H1 (cell line): Measurements from ENCODE around the gene LCE1F. TPM values are rescaled to one million over a fixed set of nuclear protein-coding genes. Genes with fewer than 3 reads are reported as not detected.

Experiments
- CTCF ChIA-PET: fragments of 300-600 bp; sonication (Branson Sonifier 250); formaldehyde crosslinking; loops from one replicate; lab custom pipeline; 2021; ENCODE audit not compliant: partially characterized antibody; lab: Charles Lee
- POLR2A ChIA-PET: fragments of 300-600 bp; sonication (Branson Sonifier 250); formaldehyde crosslinking; loops from one replicate; lab custom pipeline; 2021; ENCODE audit warnings: inconsistent platforms; ENCODE audit not compliant: partially characterized antibody; lab: Charles Lee
- DNase-seq, 2 experiments: peaks; one replicate each; pipeline versions ENCODE4 v3.0.0 to v3.0.0-alpha.2; 2010 to 2022; ENCODE audit warnings: low spot score in 2 of 2, low read depth in 1 of 2, mixed read lengths in 1 of 2
- FAIRE-seq: peaks from 2 replicates; lab custom pipeline; 2011; peaks lifted over from hg19 to GRCh38; lab: Jason Lieb, UNC
- H2AFZ ChIP-seq: 2 replicates; pipeline ENCODE4 v1.8.1; 2012; ENCODE audit warnings: low read length, inconsistent platforms
- H2AK5ac ChIP-seq: 2 replicates; pipeline ENCODE4 v1.6.1; 2013; ENCODE audit warnings: low read depth, low read length
- H2BK120ac ChIP-seq: replicated peaks from 2 replicates; pipeline ENCODE3; 2013; ENCODE audit warnings: low read depth, low read length, inconsistent platforms
- H2BK12ac ChIP-seq: 2 replicates; pipeline ENCODE4 v1.6.1; 2013; ENCODE audit warnings: low read depth, low read length
- H2BK15ac ChIP-seq: 2 replicates; pipeline ENCODE4 v1.6.1; 2013; ENCODE audit warnings: low read length
- H2BK20ac ChIP-seq: 2 replicates; pipeline ENCODE4 v1.6.1; 2013; ENCODE audit warnings: low read length
- H2BK5ac ChIP-seq: 2 replicates; pipeline ENCODE4 v1.6.1; 2013; ENCODE audit warnings: low read depth, low read length
- H3K14ac ChIP-seq: 2 replicates; pipeline ENCODE4 v1.6.1; 2013; ENCODE audit warnings: inconsistent platforms; ENCODE audit not compliant: insufficient read length
- H3K18ac ChIP-seq: 2 replicates; pipeline ENCODE4 v1.6.1; 2013; ENCODE audit warnings: low read length; ENCODE audit errors: extremely low read depth
- H3K23ac ChIP-seq: 2 replicates; pipeline ENCODE4 v1.6.1; 2013; ENCODE audit warnings: inconsistent platforms; ENCODE audit not compliant: insufficient read length
- H3K23me2 ChIP-seq: 2 replicates; pipeline ENCODE4 v1.6.1; 2013; ENCODE audit warnings: low read depth, low read length
- H3K27ac ChIP-seq: 2 replicates; pipeline ENCODE4 v1.6.1; 2011; ENCODE audit warnings: low read depth, low read length, inconsistent platforms
- H3K27me3 ChIP-seq, 4 experiments: replicated peaks in 1 of 4; 1 replicate in 1 of 4; 2 replicates in 3 of 4; pipeline versions ENCODE4 v1.6.1 to v1.8.1; 2011 to 2013; ENCODE audit warnings: low read length in 3 of 4, mild to moderate bottlenecking in 3 of 4, inconsistent platforms in 2 of 4, mixed read lengths in 2 of 4, moderate library complexity in 1 of 4; ENCODE audit not compliant: control insufficient read depth in 3 of 4, insufficient read depth in 3 of 4; ENCODE audit errors: extremely low read depth in 1 of 4
- H3K36me3 ChIP-seq, 4 experiments: 2 replicates each; pipeline versions ENCODE4 v1.6.1 to v1.8.1; 2011 to 2013; ENCODE audit warnings: mild to moderate bottlenecking in 4 of 4, low read length in 3 of 4, moderate library complexity in 2 of 4, control low read depth in 1 of 4, inconsistent platforms in 1 of 4; ENCODE audit not compliant: insufficient read depth in 4 of 4, control insufficient read depth in 2 of 4
- H3K4ac ChIP-seq: replicated peaks from 2 replicates; pipeline ENCODE3; 2013; ENCODE audit warnings: low read length, low read depth, mixed read lengths, inconsistent platforms; ENCODE audit not compliant: insufficient read length
- H3K4me1 ChIP-seq, 4 experiments: replicated peaks in 1 of 4; 1 replicate in 1 of 4; 2 replicates in 3 of 4; pipeline versions ENCODE4 v1.6.1 to v1.8.1; 2011 to 2013; ENCODE audit warnings: low read length in 3 of 4, inconsistent platforms in 2 of 4, mixed read lengths in 1 of 4; ENCODE audit not compliant: insufficient read depth in 4 of 4, control insufficient read depth in 3 of 4
- H3K4me2 ChIP-seq, 2 experiments: 2 replicates each; pipeline versions ENCODE4 v1.6.1 to v1.8.1; 2011 to 2013; ENCODE audit warnings: low read depth in 2 of 2, low read length in 2 of 2, control low read depth in 1 of 2, inconsistent platforms in 1 of 2, mild to moderate bottlenecking in 1 of 2; ENCODE audit not compliant: insufficient read depth in 1 of 2
- H3K4me3 ChIP-seq, 4 experiments: fragments of 200-600, 300-600 bp in 1 of 4; sonication (generic), shearing (Covaris generic), sonication (Bioruptor Twin) in 1 of 4; 2 replicates each; pipeline versions ENCODE4 v1.5.1 to v1.8.1; 2011 to 2016; ENCODE audit warnings: low read length in 4 of 4, low read depth in 3 of 4, control low read depth in 2 of 4, inconsistent platforms in 2 of 4, mild to moderate bottlenecking in 2 of 4, mixed read lengths in 1 of 4, moderate library complexity in 1 of 4; ENCODE audit not compliant: insufficient read depth in 2 of 4; ENCODE audit errors: extremely low read depth in 1 of 4
- H3K56ac ChIP-seq: replicated peaks from 2 replicates; pipeline ENCODE3; 2013; ENCODE audit warnings: low read depth, mild to moderate bottlenecking, mixed read lengths, low read length, inconsistent platforms; ENCODE audit not compliant: insufficient read length
- H3K79me1 ChIP-seq: 2 replicates; pipeline ENCODE4 v1.6.1; 2013; ENCODE audit warnings: low read depth, low read length, control low read depth
- H3K79me2 ChIP-seq, 2 experiments: 2 replicates each; pipeline versions ENCODE4 v1.6.1 to v1.8.1; 2012 to 2013; ENCODE audit warnings: low read length in 2 of 2, mild to moderate bottlenecking in 2 of 2, inconsistent platforms in 1 of 2; ENCODE audit not compliant: insufficient read depth in 2 of 2, control insufficient read depth in 1 of 2
- H3K9ac ChIP-seq, 4 experiments: replicated peaks in 1 of 4; 1 replicate in 1 of 4; 2 replicates in 3 of 4; pipeline versions ENCODE4 v1.6.1 to v1.8.1; 2011 to 2013; ENCODE audit warnings: low read depth in 3 of 4, low read length in 3 of 4, control low read depth in 2 of 4, mild to moderate bottlenecking in 2 of 4, moderate library complexity in 2 of 4, inconsistent platforms in 1 of 4; ENCODE audit errors: extremely low read depth in 1 of 4
- H3K9me3 ChIP-seq, 2 experiments: 2 replicates each; pipeline versions ENCODE4 v1.6.1 to v1.8.1; 2012 to 2013; ENCODE audit warnings: mild to moderate bottlenecking in 2 of 2, moderate library complexity in 2 of 2, control low read depth in 1 of 2, inconsistent platforms in 1 of 2, low read depth in 1 of 2, low read length in 1 of 2, mixed read lengths in 1 of 2; ENCODE audit not compliant: insufficient read depth in 2 of 2
- H4K20me1 ChIP-seq, 2 experiments: replicated peaks in 1 of 2; 2 replicates each; pipeline versions ENCODE3 to v1.8.1; 2011 to 2013; ENCODE audit warnings: inconsistent platforms in 2 of 2, low read length in 2 of 2, mild to moderate bottlenecking in 1 of 2; ENCODE audit not compliant: insufficient read depth in 2 of 2, control insufficient read depth in 1 of 2
- H4K5ac ChIP-seq: 2 replicates; pipeline ENCODE4 v1.6.1; 2013; ENCODE audit warnings: low read length, low read depth, mixed read lengths, inconsistent platforms; ENCODE audit not compliant: insufficient read length
- H4K8ac ChIP-seq: 2 replicates; pipeline ENCODE4 v1.8.0; 2013; ENCODE audit warnings: mild to moderate bottlenecking, moderate library complexity, low read length, inconsistent platforms; ENCODE audit not compliant: insufficient read depth; ENCODE audit errors: extremely low read depth
- H4K91ac ChIP-seq: replicated peaks from 2 replicates; pipeline ENCODE3; 2013; ENCODE audit warnings: low read length, mixed read lengths, inconsistent platforms; ENCODE audit not compliant: insufficient read length
- ASH2L ChIP-seq: fragments of 200-600, 300-600 bp; sonication (generic); IDR thresholded peaks from one replicate; pipeline ENCODE4 v1.7.1; 2017; ENCODE audit warnings: low read length
- CEBPB ChIP-seq: IDR thresholded peaks from 2 replicates; pipeline ENCODE4 v1.6.1; 2012; ENCODE audit warnings: low read depth, low read length
- FOSL1 ChIP-seq: IDR thresholded peaks from 2 replicates; pipeline ENCODE4 v1.6.1; 2011; ENCODE audit warnings: mild to moderate bottlenecking, low read depth, low read length, moderate library complexity; ENCODE audit not compliant: insufficient read depth
- GTF2F1 ChIP-seq: IDR thresholded peaks from 2 replicates; pipeline ENCODE4 v1.6.1; 2012; ENCODE audit warnings: low read depth, low read length, improper control_type of control experiment, borderline replicate concordance
- JUND ChIP-seq: IDR thresholded peaks from 2 replicates; pipeline ENCODE4 v1.6.1; 2011; ENCODE audit warnings: mild to moderate bottlenecking, improper control_type of control experiment, low read length
- NANOG ChIP-seq: IDR thresholded peaks from 2 replicates; pipeline ENCODE4 v1.6.1; 2011; ENCODE audit warnings: low read length, low read depth, mild to moderate bottlenecking, inconsistent platforms; ENCODE audit not compliant: insufficient read depth, poor library complexity, severe bottlenecking
- WGBS, 2 experiments: shearing (Covaris generic) in 1 of 2; methylation state at CpG; one replicate each; pipeline versions ENCODE4 v1.1.6 to v1.1.7; 2013 to 2015; ENCODE audit warnings: low lambda C conversion rate in 2 of 2, mixed read lengths in 2 of 2, inconsistent platforms in 1 of 2, low coverage in 1 of 2, missing lambda C conversion rate in 1 of 2; ENCODE audit not compliant: insufficient replicate concordance in 2 of 2, insufficient coverage in 1 of 2, insufficient read length in 1 of 2; ENCODE audit errors: extremely low coverage in 1 of 2, missing lambda C conversion rate in 1 of 2; 5-methylcytosine and 5-hydroxymethylcytosine counted together
- polyA plus RNA-seq, 7 experiments: library from polyadenylated mRNA; depleted of rRNA in 3 of 7; stranded (reverse) in 5 of 7; unstranded in 2 of 7; fragments of >200 nt in 5 of 7; fragments of 200-250 nt in 2 of 7; gene quantifications; 1 replicate in 5 of 7; 2 replicates in 1 of 7; 4 replicates in 1 of 7; pipeline versions ENCODE4 v1.2.1 to v1.2.3, GENCODE V29; 2011 to 2013; ENCODE audit warnings: missing spikeins in 2 of 7, mixed read lengths in 2 of 7
- total RNA-seq: library from RNA; stranded (reverse); fragmentation: NEBNext Ultra II Directional; extraction: Animal tissue kit (Norgen Biotek cat#: 25700); gene quantifications from 2 replicates; pipeline ENCODE4 v1.2.1, GENCODE V29; 2021

Gene LCE1F
- total and polyA plus RNA-seq, 2 of the 8 experiments (the other 6 are each of a cell fraction or from before 2014, with no cell fraction given) = not detected

DNA sequence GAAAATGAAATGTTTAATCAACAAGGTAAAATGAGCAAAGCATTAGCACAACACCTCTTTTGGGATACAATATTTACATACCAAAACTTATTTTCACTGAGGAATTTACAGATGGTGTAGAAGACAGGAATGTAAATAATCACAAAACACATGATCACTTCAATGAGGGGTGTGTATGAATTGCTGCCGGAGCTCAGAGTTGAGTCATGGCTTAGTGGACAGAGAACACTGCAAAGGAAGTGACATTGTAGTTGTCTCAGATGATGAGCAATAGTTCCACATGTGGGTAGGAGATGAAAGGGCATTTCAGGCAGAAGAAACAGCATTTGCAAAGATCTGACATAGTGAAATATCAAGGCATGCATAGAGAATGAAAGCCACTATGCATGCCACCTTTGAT, 22.7 kb upstream of the LCE1F start:
- Histone ChIP-seq H4K91ac (no peak overlapping the region), H3K79me2 (no peaks in the 10 kb centered on the region), H3K36me3 (no peaks in the 10 kb centered on the region; a peak in 1 of 8 replicates), H2BK20ac (no peak overlapping the region), H2AFZ (no peak overlapping the region), H3K27me3 (no peaks in the 10 kb centered on the region), H3K4me1 (no peaks in the 10 kb centered on the region), H2BK120ac (no peak overlapping the region), H3K23ac (no peak overlapping the region), H3K4me3 (no peak overlapping the region), H4K8ac (no peak overlapping the region), H3K18ac (no peak overlapping the region), H4K5ac (no peak overlapping the region), H2BK5ac (no peak overlapping the region), H4K20me1 (no peaks in the 10 kb centered on the region), H3K9ac (no peak overlapping the region), H2BK15ac (no peak overlapping the region), H2AK5ac (no peak overlapping the region), H3K27ac (no peak overlapping the region), H3K9me3 (peaks cover 62 to 77% of the 10 kb centered on the region in 2 experiments), H3K14ac (no peak overlapping the region), H3K4ac (no peak overlapping the region), H3K4me2 (no peak overlapping the region), H2BK12ac (no peak overlapping the region), H3K56ac (no peak overlapping the region), H3K79me1 (no peaks in the 10 kb centered on the region), H3K23me2 (no peaks in the 10 kb centered on the region)
- ChIA-PET POLR2A (no interaction called here), CTCF (no interaction called here)
- TF ChIP-seq FOSL1 (no peak), NANOG (no peak), GTF2F1 (no peak), ASH2L (no peak), CEBPB (no peak), JUND (no peak)
- DNase-seq (no peak), FAIRE-seq (no peak)
- 76% methylated on average over 1 of the region's 1 CpG; no CpG with 5 or more reads in 1 of the 2 experiments for WGBS, 2 experiments
